OCI-LY3 (cell line): Measurements from ENCODE around the gene TTC7B.

Source experiments
- EZH2phosphoT487 ChIP-seq: fragments of 200-600 bp; shearing (Covaris generic); IDR thresholded peaks from 2 replicates; pipeline ENCODE4 v1.6.1; 2018; ENCODE audit warnings: antibody characterized with exemption, mixed run types, low read depth
- TF ChIP-seq, protein P1 (sequence below): fragments of 200-600, 300-600 bp; sonication (generic); IDR thresholded peaks from 2 replicates; pipeline ENCODE4 v1.5.1; 2014; ENCODE audit warnings: antibody characterized with exemption, low read length, low read depth

DNA sequence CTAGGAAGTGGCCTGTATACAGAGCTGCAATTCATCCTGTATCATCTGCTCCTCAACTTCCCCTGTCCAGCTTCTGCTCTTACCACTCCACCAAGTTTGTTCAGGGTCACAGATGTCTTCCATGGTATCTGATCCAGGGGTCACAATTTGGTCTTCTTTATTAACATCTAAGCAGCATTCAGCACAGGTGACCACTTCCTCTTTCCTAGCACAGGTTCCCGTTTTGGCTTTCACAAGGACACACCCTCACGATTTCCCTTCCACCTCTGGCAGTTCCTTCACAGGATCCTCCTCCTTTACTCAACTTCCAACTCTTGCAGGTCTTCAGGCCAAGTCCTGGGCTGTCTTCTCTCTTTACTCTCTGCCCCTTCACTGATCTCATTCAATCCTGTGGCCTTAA lies 93.6 kb downstream of the TTC7B start:
- TF ChIP-seq, protein P1, sequence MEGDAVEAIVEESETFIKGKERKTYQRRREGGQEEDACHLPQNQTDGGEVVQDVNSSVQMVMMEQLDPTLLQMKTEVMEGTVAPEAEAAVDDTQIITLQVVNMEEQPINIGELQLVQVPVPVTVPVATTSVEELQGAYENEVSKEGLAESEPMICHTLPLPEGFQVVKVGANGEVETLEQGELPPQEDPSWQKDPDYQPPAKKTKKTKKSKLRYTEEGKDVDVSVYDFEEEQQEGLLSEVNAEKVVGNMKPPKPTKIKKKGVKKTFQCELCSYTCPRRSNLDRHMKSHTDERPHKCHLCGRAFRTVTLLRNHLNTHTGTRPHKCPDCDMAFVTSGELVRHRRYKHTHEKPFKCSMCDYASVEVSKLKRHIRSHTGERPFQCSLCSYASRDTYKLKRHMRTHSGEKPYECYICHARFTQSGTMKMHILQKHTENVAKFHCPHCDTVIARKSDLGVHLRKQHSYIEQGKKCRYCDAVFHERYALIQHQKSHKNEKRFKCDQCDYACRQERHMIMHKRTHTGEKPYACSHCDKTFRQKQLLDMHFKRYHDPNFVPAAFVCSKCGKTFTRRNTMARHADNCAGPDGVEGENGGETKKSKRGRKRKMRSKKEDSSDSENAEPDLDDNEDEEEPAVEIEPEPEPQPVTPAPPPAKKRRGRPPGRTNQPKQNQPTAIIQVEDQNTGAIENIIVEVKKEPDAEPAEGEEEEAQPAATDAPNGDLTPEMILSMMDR, result no peak
- TF ChIP-seq EZH2phosphoT487, result no peak
